IMR-90 (cell line): ENCODE data around the gene ZDHHC4. TPM values are rescaled to one million over a fixed set of nuclear protein-coding genes. Genes with fewer than 3 reads are reported as not detected.

ENCODE experiments used
- ATAC-seq: fragments of 200-7000 bp; cut with Tn5 transposase; 2 replicates; pipeline ENCODE4 v1.9.1; 2020; ENCODE audit warnings: low read depth, mild to moderate bottlenecking, moderate library complexity
- BruUV-seq: library from RNA; stranded (reverse); fragments of 400-500 nt; replicated peaks from 2 replicates; lab custom pipeline; 2021; lab: Mats Ljungman, UMichigan
- CTCF ChIA-PET: fragments of 300-600 bp; formaldehyde crosslinking; extraction: SDS; loops from one replicate; lab custom pipeline; 2021; ENCODE audit warnings: antibody characterized with exemption; lab: Yijun Ruan, JAX
- POLR2A ChIA-PET: fragments of 300-600 bp; sonication (Branson Sonifier 250); formaldehyde crosslinking; loops from one replicate; lab custom pipeline; 2022; ENCODE audit warnings: antibody characterized with exemption; ENCODE audit not compliant: unreplicated experiment; lab: Charles Lee
- DNase-seq: peaks from one replicate; pipeline ENCODE4 v3.0.0; 2013
- H2AFZ ChIP-seq: replicated peaks from 2 replicates; pipeline ENCODE3; 2013; ENCODE audit warnings: low read length, mild to moderate bottlenecking; ENCODE audit not compliant: poor library complexity
- H2AK5ac ChIP-seq: 2 replicates; pipeline ENCODE4 v1.6.1; 2013; ENCODE audit warnings: low read depth, low read length, inconsistent platforms
- H2AK9ac ChIP-seq: replicated peaks from 2 replicates; pipeline ENCODE3; 2013; ENCODE audit warnings: mild to moderate bottlenecking, low read depth, low read length, moderate library complexity; ENCODE audit not compliant: poor library complexity
- H2BK120ac ChIP-seq: 2 replicates; pipeline ENCODE4 v1.6.1; 2013; ENCODE audit warnings: low read depth, low read length, inconsistent platforms
- H2BK15ac ChIP-seq: 3 replicates; pipeline ENCODE4 v1.6.1; 2013; ENCODE audit warnings: low read depth, low read length, inconsistent platforms
- H2BK20ac ChIP-seq: 2 replicates; pipeline ENCODE4 v1.6.1; 2013; ENCODE audit warnings: low read depth, mild to moderate bottlenecking, inconsistent platforms, low read length, moderate library complexity
- H2BK5ac ChIP-seq: 2 replicates; pipeline ENCODE4 v1.6.1; 2013; ENCODE audit warnings: mild to moderate bottlenecking, low read depth, low read length, inconsistent platforms; ENCODE audit not compliant: poor library complexity, severe bottlenecking
- H3K14ac ChIP-seq: replicated peaks from 2 replicates; pipeline ENCODE4 v1.6.1; 2013; ENCODE audit warnings: low read depth, low read length, inconsistent platforms
- H3K18ac ChIP-seq: 2 replicates; pipeline ENCODE4 v1.6.1; 2013; ENCODE audit warnings: low read depth, low read length, control low read depth
- H3K23ac ChIP-seq: 2 replicates; pipeline ENCODE4 v1.6.1; 2013; ENCODE audit warnings: low read depth, low read length, inconsistent platforms
- H3K27ac ChIP-seq: 2 replicates; pipeline ENCODE4 v1.5.1; 2013; ENCODE audit warnings: mild to moderate bottlenecking, control low read depth, low read length; ENCODE audit not compliant: insufficient read depth
- H3K27me3 ChIP-seq: 2 replicates; pipeline ENCODE4 v1.6.1; 2013; ENCODE audit warnings: low read length; ENCODE audit not compliant: control insufficient read depth, insufficient read depth
- H3K36me3 ChIP-seq: 2 replicates; pipeline ENCODE4 v1.6.1; 2013; ENCODE audit warnings: low read length, mixed read lengths; ENCODE audit not compliant: control insufficient read depth, insufficient read depth
- H3K4ac ChIP-seq: 2 replicates; pipeline ENCODE4 v1.6.1; 2013; ENCODE audit warnings: low read depth, low read length, inconsistent platforms
- H3K4me1 ChIP-seq: 2 replicates; pipeline ENCODE4 v1.6.1; 2013; ENCODE audit warnings: low read length, mixed read lengths; ENCODE audit not compliant: control insufficient read depth, insufficient read depth
- H3K4me2 ChIP-seq: 2 replicates; pipeline ENCODE4 v1.6.1; 2013; ENCODE audit warnings: low read depth, mild to moderate bottlenecking, control low read depth, low read length, moderate library complexity
- H3K4me3 ChIP-seq: 2 replicates; pipeline ENCODE4 v1.5.1; 2013; ENCODE audit warnings: low read depth, mild to moderate bottlenecking, control low read depth, low read length, moderate library complexity; ENCODE audit not compliant: insufficient read depth
- H3K56ac ChIP-seq: 2 replicates; pipeline ENCODE4 v1.6.1; 2013; ENCODE audit warnings: low read length, inconsistent platforms; ENCODE audit not compliant: insufficient read depth; ENCODE audit errors: extremely low read depth
- H3K79me1 ChIP-seq, 2 experiments: 2 replicates each; pipeline ENCODE4 v1.6.1; 2013; ENCODE audit warnings: low read length in 2 of 2, inconsistent platforms in 1 of 2, low read depth in 1 of 2
- H3K9ac ChIP-seq: 2 replicates; pipeline ENCODE4 v1.6.1; 2013; ENCODE audit warnings: low read depth, low read length, control low read depth
- H3K9me1 ChIP-seq: 2 replicates; pipeline ENCODE4 v1.6.1; 2013; ENCODE audit warnings: low read length, inconsistent platforms; ENCODE audit not compliant: insufficient read depth
- H3K9me3 ChIP-seq: 2 replicates; pipeline ENCODE4 v1.6.1; 2013; ENCODE audit warnings: low read length; ENCODE audit not compliant: control insufficient read depth, insufficient read depth
- H4K20me1 ChIP-seq: 2 replicates; pipeline ENCODE4 v1.6.1; 2013; ENCODE audit warnings: low read length, inconsistent platforms; ENCODE audit not compliant: insufficient read depth
- H4K5ac ChIP-seq: 2 replicates; pipeline ENCODE4 v1.6.1; 2013; ENCODE audit warnings: mild to moderate bottlenecking, low read depth, low read length, control low read depth
- H4K8ac ChIP-seq, 2 experiments: 2 replicates each; pipeline ENCODE4 v1.6.1; 2013; ENCODE audit warnings: low read depth in 2 of 2, low read length in 2 of 2, control low read depth in 1 of 2, inconsistent platforms in 1 of 2
- H4K91ac ChIP-seq: 2 replicates; pipeline ENCODE4 v1.6.1; 2013; ENCODE audit warnings: low read depth, low read length, inconsistent platforms; ENCODE audit not compliant: insufficient read depth
- FOS ChIP-seq: fragments of 150-350 bp; IDR thresholded peaks from 2 replicates; pipeline ENCODE4 v1.6.1; 2016; ENCODE audit warnings: low read depth, low read length
- MAZ ChIP-seq: IDR thresholded peaks from 2 replicates; pipeline ENCODE4 v1.6.1; 2012; ENCODE audit warnings: low read depth, mild to moderate bottlenecking, low read length, improper control_type of control experiment, moderate library complexity, borderline replicate concordance
- WGBS, 2 experiments: methylation state at CpG; one replicate each; pipeline versions ENCODE4 v1.1.5 to v1.1.7; 2013; ENCODE audit warnings: missing lambda C conversion rate in 2 of 2; ENCODE audit not compliant: insufficient read length in 1 of 2; ENCODE audit errors: extremely low coverage in 2 of 2; 5-methylcytosine and 5-hydroxymethylcytosine counted together
- dilution Hi-C: fragments of 300-500 bp; cut with HindIII; formaldehyde crosslinking; loops from one replicate; pipeline ENCODE4 v1.14.3; 2018; ENCODE audit warnings: low sequenced_read_pairs; ENCODE audit not compliant: unreplicated experiment
- in situ Hi-C: fragments of 300-500 bp; cut with MboI; formaldehyde crosslinking; loops from 3 replicates; pipeline ENCODE4 v1.14.3; 2019; ENCODE audit warnings: low sequenced_read_pairs, inconsistent platforms, mixed read lengths
- intact Hi-C: fragments of 100-400 bp; cut with micrococcal nuclease; formaldehyde crosslinking; loops from 2 replicates; pipeline ENCODE4 v1.10.0; 2022
- polyA plus RNA-seq, 3 experiments: library from polyadenylated mRNA; depleted of rRNA; stranded (reverse); fragments of >200 nt; gene quantifications; 2 replicates each; pipeline ENCODE4 v1.2.3, GENCODE V29; 2012; ENCODE audit warnings: low replicate concordance in 1 of 3
- total RNA-seq: library from RNA; depleted of rRNA; stranded (reverse); fragments of >200 nt; gene quantifications from 2 replicates; pipeline ENCODE4 v1.2.3, GENCODE V29; 2012

The ZDHHC4 gene
- total and polyA plus RNA-seq, 2 of the 4 experiments (the other 2 are of a cell fraction): 43.9 to 58.3 TPM

- ChIA-PET POLR2A (no interaction called here), CTCF (no interaction called here)
- Histone ChIP-seq H4K8ac (no peak overlapping the region), H3K27ac (no peak overlapping the region), H3K9me3 (no peaks in the 10 kb centered on the region), H2AFZ (no peak overlapping the region), H3K4ac (no peak overlapping the region), H4K5ac (no peak overlapping the region), H2BK120ac (no peak overlapping the region), H3K56ac (no peak overlapping the region), H3K23ac (no peak overlapping the region), H3K9ac (no peak overlapping the region), H3K36me3 (peaks cover 21% of the 10 kb centered on the region; the same call in 1 of the 2 replicates), H3K14ac (no peak overlapping the region), H3K79me1 (0 out of 4 replicates have a peak, but pooled peaks cover 0 to 3% of the 10 kb centered on the region in 2 experiments), H3K4me2 (no peak overlapping the region), H2BK5ac (no peak overlapping the region), H3K27me3 (no peaks in the 10 kb centered on the region; the same call in 1 of the 2 replicates), H2BK15ac (no peak overlapping the region), H2BK20ac (no peak overlapping the region), H2AK5ac (no peak overlapping the region), H3K4me3 (no peak overlapping the region), H3K18ac (no peak overlapping the region), H4K91ac (no peak overlapping the region), H4K20me1 (no peaks in the 10 kb centered on the region), H2AK9ac (no peak overlapping the region), H3K9me1 (no peaks in the 10 kb centered on the region), H3K4me1 (no peaks in the 10 kb centered on the region)
- intact Hi-C loops (no loop called here), in situ Hi-C loops (no loop called here), dilution Hi-C loops (no loop called here)
- ATAC-seq (no peak), DNase-seq (no peak)
- no TSS peak for BruUV-seq
- 95% methylated on average over 15 of the region's 27 CpGs; no CpG with 5 or more reads in 1 of the 2 experiments for WGBS, 2 experiments
- TF ChIP-seq MAZ (no peak), FOS (no peak)
Measured at GRCh38 chr7:6608081-6608480, 30.8 kb downstream of the ZDHHC4 start.
